GM18858 (cell line): ENCODE data around the gene NUP98.
"Not testable (repeated sequence)": the region's sequence is repeated elsewhere in the genome, so short reads cannot be mapped to it uniquely, and the experiment has no call there.

ENCODE experiments used
- ATAC-seq: cut with Tn5 transposase; IDR thresholded peaks from one replicate; pipeline ENCODE4 v1.9.1; 2021; ENCODE audit not compliant: unreplicated experiment

The NUP98 gene

DNA sequence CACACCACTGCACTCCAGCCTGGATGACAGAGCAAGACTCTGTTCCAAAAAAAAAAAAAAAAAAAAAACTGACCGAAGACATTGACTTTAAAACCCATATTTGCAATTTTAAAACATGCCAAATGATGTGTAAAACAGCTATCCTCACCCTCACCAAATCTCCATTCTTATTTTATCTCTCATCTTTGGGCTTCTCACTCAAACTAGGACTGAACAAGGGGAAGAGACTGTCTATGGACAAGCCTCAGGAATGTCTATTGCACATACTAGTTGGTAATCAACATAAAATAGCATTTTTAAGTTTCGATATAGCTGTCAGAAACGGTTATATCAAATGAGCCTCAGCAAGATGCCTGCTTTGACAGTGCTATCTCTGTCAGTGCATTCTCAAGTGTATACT, 118.3 kb downstream of the NUP98 start:
- ATAC-seq, result no peak

DNA sequence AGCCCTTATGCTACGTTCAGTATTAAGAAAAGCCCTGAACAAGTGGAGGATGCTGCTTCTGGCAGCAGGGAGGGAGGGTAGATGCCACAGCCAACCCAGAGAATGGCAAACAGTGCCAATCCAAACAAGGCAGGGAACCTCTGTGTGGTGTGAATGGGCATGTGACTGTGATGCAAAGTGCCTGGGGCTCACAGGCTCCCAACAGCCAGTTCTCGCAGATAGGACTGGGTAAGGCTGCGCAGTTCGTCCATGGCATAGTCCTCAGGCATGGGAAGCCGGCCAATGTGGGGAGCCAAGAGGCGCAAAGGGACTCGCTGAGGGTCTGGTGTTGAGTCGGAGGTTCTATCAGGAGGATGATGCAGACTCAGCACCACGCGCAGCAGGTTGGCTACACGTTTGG, 121.4 kb downstream of the NUP98 start:
- no peak for ATAC-seq

DNA sequence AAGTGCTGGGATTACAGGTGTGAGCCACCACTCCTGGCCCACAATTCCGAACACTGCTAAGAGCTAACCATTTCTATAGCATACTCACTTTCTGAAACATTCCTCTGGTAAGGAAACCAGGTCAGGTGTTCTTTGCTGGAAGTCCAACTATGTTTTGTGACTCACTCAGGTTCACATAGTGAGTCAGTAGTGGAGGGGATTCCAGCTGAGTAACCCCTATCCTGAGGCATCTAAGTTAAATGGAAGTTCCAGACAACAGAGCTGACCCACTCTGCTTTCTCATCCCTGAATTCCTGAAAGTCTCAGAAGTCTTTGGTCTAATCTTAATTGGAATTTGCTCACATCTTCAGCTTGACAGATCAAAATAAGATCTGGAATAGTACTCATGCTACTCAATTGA, 123.2 kb downstream of the NUP98 start:
- ATAC-seq, result no peak

DNA sequence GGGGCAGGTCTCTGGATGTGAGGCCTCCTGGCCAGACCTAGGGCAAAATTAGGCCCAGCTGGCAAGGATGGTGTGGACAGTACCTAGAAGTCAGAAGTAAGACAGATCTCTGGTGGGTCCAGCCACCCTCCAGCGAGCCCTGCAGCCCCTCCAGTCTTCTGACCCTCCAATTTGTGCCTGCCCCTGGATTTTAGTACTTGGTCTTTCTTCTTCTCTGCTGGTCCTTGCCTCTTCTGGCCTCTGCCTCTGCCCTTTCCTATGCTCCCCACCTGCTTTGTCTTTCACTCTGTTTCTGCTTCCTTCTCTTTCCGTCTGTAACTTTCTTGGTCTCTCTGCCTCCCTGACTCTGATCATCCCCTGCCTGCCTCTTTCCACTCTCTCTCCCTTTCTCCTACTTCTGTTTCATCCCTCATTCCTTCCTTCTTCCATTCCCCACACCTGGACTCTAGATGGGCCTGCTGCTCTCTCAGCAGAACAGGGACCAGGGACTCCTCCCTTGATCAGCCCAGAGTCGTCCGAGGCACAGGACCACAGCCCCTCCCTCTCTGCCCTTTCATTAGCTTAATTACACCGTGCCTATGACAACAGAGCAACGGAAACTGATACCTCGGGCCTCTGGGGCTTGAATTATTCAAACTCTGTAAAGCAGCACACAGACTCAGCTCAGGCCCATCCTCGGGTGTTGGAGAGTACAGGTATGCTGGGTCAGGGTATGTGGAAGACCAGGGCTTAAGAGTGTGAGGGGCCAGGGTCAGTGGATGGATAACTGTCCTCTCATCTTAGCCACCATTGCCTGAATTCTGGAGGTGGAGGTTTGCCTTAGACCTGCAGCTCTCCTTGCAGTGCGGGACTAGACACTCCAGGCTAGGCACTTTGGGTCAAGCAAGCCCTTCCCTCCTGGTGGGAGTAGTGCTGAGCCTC, 125.8 kb downstream of the NUP98 start, which contains the start of gene CHRNA10:
TSS of gene CHRNA10 (minus strand) at position 51 of the 921 bp plus-strand sequence. CDS start 72 bp downstream, outside the sequence.
- no peak for ATAC-seq

DNA sequence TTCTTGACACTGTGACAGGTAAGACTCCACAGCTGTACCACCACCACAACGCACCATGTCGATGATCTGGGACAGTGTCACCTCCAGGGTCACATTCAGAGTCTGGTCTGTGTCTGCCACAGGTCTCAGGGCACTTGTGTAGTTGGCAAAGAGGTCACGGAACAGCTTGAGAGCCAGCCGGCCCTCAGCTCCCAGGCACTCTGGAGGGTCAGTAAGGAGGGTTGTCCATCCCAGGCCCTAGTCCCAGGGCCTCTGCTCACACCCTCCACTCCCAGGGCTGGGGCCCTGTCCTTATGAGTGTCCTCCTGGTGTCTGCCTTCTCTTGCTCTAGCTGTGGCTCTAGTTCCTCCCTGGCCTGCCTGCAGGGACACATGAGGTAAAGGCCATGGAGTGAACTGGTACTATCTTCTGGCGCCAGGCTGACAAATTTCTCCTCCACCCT, 127.6 kb downstream of the NUP98 start:
- no peak for ATAC-seq

DNA sequence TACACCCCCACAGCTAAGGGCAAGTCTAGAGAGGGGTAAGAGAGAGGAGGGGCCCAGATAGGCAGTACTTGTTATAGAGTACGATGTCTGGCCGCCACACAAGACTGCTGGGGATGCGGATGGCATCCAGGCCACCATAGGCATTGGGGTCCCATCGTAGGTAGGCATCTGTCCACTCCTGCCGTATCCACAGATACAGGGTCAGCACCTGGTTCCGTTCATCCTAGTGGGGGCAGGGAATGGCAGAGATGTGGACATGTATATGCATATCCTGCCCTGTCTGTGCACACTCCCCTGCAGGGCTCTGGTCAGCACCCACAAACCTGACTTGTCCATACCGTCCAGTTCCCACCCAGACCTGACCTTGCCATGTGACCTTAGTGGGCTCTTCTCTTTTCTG, 128.2 kb downstream of the NUP98 start:
- no peak for ATAC-seq

- no peak for ATAC-seq
Measured at GRCh38 chr11:3667149-3668035, 130.0 kb downstream of the NUP98 start.

- ATAC-seq, result no peak
Measured at GRCh38 chr11:3666023-3666530, 131.3 kb downstream of the NUP98 start.

DNA sequence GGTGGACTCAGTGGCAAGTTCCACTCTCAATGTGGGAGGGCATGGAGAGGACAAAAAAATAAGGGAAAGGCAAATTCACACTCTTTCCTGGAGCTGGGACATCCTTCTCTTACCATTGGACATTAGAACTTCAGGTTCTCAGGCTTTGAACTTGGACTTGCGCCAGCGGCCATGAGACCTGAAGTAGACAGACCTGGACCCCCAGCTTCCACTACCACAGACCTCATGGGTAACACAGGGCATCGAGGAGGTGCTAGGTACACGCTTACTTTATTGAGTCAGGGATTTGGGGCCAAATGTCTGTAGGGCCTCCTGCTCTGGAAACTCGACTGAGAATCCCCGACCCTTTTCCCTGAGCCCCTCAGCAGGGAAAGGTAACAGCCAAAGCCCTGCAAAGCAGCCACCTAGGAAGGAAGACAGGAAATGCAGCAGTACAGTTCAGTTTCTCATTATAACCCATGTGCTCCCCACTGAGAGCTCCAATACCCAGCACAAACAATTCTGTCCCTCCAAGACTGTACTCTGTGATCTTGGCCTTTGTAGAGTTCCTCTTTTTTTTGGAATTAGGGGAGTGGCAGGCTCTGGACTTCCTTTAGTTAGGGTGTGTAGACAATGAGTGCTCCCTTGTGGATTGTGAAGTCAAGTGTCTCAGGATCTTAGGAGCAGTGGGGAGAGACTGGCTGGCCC, 131.9 kb downstream of the NUP98 start:
- no peak for ATAC-seq

DNA sequence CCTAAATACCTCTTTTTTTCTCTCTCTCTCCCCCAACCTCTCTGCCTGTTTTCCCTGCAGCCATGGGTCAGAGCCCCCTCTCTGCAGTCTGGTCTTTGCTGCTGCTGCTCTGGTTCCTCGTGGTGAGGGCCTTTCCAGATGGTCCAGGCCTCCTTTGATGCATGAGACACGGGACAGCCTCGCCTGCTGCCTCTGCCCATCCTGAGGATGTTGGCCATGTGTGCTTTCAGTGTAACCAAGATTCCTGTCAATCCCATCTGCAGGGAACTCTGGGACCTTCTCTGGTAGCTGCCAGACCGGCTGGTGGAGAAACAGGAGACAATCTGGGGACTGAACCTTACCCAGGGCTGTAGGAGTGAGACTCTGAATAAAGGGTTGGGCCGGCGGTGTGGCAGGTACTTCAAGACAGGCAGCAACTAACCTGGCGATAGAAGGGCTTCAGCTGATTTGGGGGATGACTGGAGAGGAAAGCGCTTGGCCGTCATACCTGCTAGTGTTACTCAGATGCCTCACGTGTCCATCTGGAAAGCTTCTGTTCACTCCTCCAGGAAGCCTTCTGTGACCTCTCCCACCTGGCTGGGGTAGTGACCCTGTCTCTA, 133.2 kb downstream of the NUP98 start:
- no peak for ATAC-seq

DNA sequence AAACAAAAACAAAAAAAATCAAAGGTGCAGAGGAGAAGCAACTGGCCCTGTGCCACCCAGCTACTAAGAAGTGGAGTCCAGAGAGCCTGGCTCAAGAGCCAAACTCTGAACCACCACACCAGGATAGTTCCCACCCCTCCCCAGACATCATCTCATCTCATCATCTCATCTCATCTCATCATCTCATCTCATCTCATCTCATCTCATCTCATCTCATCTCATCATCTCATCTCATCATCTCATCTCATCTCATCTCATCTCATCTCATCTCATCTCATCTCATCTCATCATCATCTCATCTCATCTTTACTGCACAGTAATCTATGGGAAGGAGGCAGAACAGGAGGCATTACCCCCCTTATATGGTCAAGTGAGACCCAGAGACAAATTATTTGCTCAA, 134.5 kb downstream of the NUP98 start:
- no peak for ATAC-seq

GRCh38 chr11:3660960-3661359, 136.4 kb downstream of the NUP98 start:
- no peak for ATAC-seq

DNA sequence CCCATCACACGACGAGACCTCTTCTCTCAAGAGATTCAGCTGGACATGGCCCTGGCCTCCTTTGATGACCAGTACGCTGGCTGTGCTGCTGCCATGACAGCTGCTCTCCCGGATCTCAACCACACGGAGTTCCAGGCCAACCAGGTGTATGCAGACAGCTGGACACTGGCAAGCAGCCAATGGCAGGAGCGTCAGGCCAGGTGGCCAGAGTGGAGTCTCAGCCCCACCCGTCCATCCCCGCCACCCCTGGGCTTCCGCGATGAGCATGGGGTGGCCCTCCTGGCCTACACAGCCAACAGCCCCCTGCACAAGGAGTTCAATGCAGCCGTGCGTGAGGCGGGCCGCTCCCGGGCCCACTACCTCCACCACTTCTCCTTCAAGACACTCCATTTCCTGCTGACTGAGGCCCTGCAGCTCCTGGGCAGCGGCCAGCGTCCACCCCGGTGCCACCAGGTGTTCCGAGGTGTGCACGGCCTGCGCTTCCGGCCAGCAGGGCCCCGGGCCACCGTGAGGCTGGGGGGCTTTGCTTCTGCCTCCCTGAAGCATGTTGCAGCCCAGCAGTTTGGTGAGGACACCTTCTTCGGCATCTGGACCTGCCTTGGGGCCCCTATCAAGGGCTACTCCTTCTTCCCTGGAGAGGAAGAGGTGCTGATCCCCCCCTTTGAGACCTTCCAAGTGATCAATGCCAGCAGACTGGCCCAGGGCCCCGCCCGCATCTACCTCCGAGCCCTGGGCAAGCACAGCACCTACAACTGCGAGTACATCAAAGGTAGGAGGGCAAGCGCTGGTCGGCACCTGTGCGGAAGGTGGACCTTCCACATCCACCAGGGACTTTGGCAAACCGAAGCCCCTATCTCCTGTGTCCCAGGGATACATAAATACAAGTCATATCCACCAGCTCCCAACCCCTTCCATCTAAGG, 137.5 kb downstream of the NUP98 start:
- no peak for ATAC-seq

DNA sequence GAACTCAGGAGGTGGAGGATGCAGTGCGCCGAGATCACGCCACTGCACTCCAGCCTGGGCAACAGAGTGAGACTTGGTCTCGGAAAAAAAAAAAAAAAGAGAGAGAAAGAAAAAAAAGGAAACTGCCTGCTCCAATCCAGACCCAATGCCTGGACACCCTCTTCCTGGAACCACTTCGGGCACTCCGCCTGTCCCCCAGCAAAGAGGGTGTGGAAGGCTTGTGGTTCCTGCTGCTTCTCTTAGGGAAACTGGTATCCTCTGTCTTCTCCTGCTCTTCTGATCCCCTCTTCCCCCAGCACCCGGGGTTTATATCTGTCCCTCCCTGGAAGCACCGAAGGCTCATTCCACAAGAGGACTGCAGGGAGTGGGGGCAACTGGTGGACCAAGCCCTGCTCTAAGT, 139.1 kb downstream of the NUP98 start:
- ATAC-seq, result no peak

GRCh38 chr11:3657331-3657730, 140.0 kb downstream of the NUP98 start:
- ATAC-seq, result not testable (repeated sequence)

GRCh38 chr11:3655547-3655946, 141.8 kb downstream of the NUP98 start:
- ATAC-seq, result no peak

DNA sequence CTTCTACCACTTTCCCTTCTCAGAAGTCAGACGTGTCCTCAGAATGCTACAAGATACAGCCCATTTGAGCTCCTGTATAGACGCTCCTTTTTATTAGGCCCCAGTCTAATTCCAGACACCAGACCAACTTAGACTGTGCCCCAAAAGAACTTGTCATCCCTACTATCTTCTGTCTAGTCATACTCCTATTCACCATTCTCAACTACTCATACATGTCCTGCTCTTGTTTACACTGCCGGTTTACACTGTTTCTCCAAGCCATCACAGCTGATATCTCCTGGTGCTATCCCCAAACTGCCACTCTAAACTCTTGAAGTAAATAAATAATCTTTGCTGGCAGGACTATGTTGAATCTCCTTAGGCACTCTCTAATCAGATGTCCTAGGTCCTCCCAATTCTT, 144.8 kb downstream of the NUP98 start:
- not testable (repeated sequence) for ATAC-seq

DNA sequence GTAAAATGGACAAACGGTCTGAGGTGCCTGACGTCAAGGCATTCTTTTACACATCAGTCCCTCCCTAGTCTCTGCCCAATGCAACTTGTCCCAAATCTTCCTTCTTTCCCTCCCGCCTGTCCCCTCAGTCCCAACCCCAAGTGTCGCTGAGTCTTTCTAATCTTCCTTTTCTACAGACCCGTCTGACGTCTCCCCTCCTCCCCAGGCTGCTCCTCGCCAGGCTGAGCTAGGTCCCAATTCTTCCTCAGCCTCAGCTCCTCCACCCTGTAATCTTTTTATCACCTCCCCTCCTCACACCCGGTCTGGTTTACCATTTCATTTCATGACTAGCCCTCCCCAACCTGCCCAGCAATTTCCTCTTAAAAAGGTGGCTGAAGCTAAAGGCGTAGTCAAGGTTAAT, 148.0 kb downstream of the NUP98 start:
- ATAC-seq, result not testable (repeated sequence)

GRCh38 chr11:3648843-3649242, 148.5 kb downstream of the NUP98 start:
- ATAC-seq, result not testable (repeated sequence)
